BLaER1 (cell line): ENCODE measurements around the gene DCST2.

Experiments used
- H3K27ac ChIP-seq: shearing (Covaris generic); formaldehyde crosslinking; 2 replicates; pipeline ENCODE4 v1.8.1; 2022
- H3K27me3 ChIP-seq: shearing (Covaris generic); formaldehyde crosslinking; 2 replicates; pipeline ENCODE4 v1.8.1; 2022
- H3K36me3 ChIP-seq: shearing (Covaris generic); formaldehyde crosslinking; 2 replicates; pipeline ENCODE4 v1.8.1; 2022
- H3K4me1 ChIP-seq: shearing (Covaris generic); formaldehyde crosslinking; 2 replicates; pipeline ENCODE4 v1.8.1; 2022
- H3K4me2 ChIP-seq: shearing (Covaris generic); formaldehyde crosslinking; 2 replicates; pipeline ENCODE4 v1.8.1; 2022
- H3K4me3 ChIP-seq: shearing (Covaris generic); formaldehyde crosslinking; 2 replicates; pipeline ENCODE4 v1.8.1; 2022
- H3K9ac ChIP-seq: shearing (Covaris generic); formaldehyde crosslinking; 2 replicates; pipeline ENCODE4 v1.8.1; 2022
- H3K9me3 ChIP-seq: shearing (Covaris generic); formaldehyde crosslinking; 2 replicates; pipeline ENCODE4 v1.8.1; 2022
- H4K20me1 ChIP-seq: shearing (Covaris generic); formaldehyde crosslinking; 2 replicates; pipeline ENCODE4 v1.8.1; 2022
- Cebpa-rat ChIP-seq: shearing (Covaris generic); IDR thresholded peaks from 2 replicates; pipeline ENCODE4 v1.8.1; 2022

The DCST2 gene

DNA sequence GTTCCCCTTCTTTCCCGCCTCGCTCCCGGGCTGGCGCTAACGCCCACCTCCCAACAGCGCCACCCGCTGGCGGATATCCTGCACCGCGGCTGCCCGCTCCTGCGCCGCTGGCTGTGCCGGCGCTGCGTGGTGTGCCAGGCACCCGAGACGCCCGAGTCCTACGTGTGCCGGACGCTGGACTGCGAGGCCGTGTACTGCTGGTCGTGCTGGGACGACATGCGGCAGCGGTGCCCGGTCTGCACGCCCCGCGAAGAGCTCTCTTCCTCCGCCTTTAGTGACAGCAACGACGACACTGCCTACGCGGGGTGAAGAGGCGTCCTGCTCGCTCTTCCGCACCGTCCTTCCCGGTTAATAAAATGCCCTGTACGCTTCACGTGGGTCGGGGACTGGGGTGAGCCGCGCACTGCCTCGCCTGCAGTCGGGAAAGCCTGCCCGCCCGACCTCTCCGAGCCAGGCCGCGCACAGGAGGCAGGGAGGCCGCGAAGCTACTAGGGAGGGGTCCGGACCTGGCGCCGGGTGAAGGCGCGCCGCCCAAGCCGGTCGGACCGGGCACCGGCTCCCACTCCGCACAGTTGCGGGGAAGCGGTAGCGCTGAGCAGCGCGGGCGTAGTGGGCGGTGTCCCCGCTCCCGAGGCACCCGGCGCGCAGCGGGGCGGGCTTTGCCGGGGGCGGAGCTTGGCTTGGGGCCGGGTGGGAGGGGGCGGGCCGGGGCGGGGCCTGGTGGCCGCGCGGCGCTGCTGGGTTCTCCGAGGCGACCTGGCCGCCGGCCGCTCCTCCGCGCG, 17.2 kb upstream of the DCST2 start, which contains the start of gene ADAM15:
Gene ADAM15, plus strand, starts transcription at position 757 of the 782 bp plus-strand sequence. CDS start 71 bp downstream, outside the sequence.
- H3K9me3 ChIP-seq: no peaks in the 10 kb centered on the region
- H3K4me1 ChIP-seq: peaks cover 39% of the 10 kb centered on the region
- H3K9ac ChIP-seq: peak within 1 kb of the TSS; percentile 85
- H4K20me1 ChIP-seq: peaks cover 26% of the 10 kb centered on the region
- H3K27ac ChIP-seq: peak within 1 kb of the TSS; percentile 68
- peak within 1 kb of the TSS; percentile 87 for H3K4me3 ChIP-seq
- H3K4me2 ChIP-seq: peak within 1 kb of the TSS; percentile 100
- no peaks in the 10 kb centered on the region; the same call in 1 of the 2 replicates for H3K27me3 ChIP-seq
- H3K36me3 ChIP-seq: peaks cover 20% of the 10 kb centered on the region
- no peak for TF ChIP-seq Cebpa-rat

DNA sequence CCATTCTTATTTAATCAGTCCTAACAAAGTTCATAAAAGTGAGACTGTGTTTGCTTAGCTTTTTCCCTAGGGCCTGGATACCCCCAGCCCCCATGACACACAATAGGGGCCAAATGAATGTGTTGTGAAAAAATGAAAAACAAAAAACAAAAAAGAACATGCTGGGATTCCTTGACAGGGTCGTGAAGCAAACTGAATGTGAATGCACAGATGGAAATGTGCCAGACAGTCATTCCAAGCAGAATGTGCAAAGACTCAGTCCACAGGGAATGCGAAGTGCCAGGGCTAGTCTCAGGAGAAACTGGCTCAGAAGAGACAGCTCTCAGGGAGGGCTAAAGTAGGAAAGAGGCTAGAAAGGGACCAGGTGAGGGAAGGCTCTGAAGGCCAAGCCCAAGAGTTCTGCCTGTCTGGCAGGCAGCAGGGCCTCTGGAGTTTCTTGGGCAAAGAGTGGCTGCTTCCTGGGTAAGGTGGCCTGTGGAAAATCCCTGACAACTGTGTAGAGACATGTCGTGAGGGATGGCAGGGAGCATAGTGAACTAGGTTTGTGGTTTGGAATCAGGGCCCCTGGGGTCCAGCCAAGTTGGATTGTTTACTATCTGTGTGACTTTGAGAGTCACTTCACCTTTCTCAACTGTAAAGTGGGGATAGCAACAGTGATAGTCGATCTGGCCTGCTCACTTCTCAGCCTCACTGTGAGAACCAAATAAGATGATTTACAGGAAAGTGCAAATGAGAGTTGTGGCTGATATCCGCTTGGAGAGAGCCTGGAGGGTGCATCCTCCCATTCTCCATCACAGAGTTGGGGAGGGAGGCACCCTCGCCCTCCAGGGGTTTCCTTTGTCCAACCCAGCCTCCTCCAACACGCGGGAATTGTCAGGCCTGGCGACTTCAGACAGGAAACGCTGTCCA, 16.3 kb upstream of the DCST2 start:
- H3K4me2 ChIP-seq: peak overlapping the region; percentile 100
- no peak overlapping the region for H3K27ac ChIP-seq
- peak overlapping the region; percentile 87 for H3K4me3 ChIP-seq
- TF ChIP-seq Cebpa-rat: no peak
- no peaks in the 10 kb centered on the region; the same call in 1 of the 2 replicates for H3K27me3 ChIP-seq
- peak overlapping the region; percentile 85; the same call in 1 of the 2 replicates for H3K9ac ChIP-seq
- peaks cover 46% of the 10 kb centered on the region for H3K4me1 ChIP-seq
- H3K9me3 ChIP-seq: no peaks in the 10 kb centered on the region
- H3K36me3 ChIP-seq: peaks cover 12% of the 10 kb centered on the region
- H4K20me1 ChIP-seq: peaks cover 26% of the 10 kb centered on the region

DNA sequence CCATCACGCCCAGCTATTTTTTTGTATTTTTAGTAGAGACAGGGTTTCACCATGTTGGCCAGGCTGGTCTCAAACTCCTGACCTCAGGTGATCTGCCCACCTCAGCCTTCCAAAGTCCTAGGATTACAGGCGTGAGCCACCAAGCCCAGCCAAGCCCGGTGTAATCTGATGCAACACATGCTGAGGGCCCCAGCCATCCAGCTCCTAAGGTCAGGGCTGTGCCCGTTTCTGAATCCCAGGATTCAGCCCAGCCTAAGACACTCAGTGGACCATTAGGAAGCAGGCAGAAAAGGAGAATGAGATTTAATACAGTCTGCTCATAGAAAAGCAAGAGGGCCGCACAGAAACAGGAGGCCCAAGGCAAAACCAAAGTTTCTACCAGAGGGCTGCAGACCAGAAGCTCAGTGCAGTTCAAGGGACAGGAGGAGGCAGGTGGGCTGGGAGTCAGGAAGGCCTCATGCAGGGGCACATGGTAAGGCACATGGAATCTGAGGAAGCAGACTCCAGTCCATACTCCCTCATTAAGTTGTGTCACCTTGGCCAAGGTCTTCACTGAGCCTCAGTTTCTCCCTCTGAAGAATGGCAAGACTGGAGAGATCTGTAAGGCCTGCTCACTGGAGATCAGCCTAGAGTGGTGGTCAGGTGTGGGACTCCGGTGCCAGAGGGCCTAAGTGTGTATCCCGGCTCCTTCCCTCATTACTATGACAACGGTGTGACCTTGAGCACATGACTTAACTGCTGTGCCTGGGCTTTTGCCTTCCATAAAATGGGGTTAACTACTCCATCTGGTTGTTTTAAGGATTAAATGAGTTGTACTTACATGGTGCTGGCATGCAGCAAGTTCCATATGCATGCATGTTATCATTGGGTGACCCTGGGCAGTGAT, 15.1 kb upstream of the DCST2 start:
- Histone ChIP-seq H3K4me2 (no peak overlapping the region), H3K9me3 (no peaks in the 10 kb centered on the region), H3K9ac (no peak overlapping the region), H3K4me3 (no peak overlapping the region), H3K27me3 (no peaks in the 10 kb centered on the region; the same call in 1 of the 2 replicates), H3K4me1 (peaks cover 47% of the 10 kb centered on the region), H3K36me3 (peaks cover 1% of the 10 kb centered on the region; the same call in 1 of the 2 replicates), H3K27ac (no peak overlapping the region), H4K20me1 (peaks cover 20% of the 10 kb centered on the region)
- TF ChIP-seq Cebpa-rat: no peak

DNA sequence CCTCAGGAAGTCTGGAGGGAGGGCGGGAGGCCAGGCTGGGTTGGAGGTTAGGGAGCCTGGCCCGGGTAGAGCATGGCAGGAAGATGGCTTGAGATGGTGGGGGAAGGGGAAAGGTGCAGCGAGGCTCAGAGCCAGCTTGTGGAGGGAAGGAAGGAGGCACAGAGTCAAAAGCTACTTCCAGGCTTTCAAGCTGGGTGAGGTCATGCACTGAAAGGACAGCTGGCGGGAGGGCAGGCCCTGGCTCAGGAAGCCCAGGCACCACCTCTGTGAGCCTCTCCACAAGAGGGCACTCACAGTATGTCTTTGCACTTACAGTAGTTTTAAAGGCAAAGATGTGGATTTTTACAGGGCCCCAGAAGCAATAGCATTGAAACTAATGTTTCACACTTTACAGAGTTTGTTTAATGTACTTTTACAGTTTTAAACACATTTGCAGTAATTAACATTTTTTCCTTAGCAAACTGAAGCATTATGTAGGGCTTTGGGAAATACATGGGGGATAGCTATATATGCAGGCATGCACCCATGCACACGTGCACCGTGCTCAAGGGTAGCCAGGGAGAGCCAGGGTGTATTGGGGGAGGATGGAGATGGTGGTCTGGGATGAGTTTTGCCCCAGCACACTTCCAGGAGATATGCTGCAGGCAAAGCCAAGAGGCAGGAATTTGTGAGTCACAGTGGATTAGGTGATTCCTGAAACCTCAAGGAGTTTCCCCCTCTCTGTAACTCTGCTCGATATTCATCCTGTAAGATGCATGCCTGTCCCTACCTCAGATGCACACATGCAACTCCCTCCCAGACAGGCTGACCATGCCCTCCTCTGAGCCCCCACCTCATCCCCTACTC, 11.5 kb upstream of the DCST2 start:
- Histone ChIP-seq H3K9me3 (no peaks in the 10 kb centered on the region), H3K4me1 (peaks cover 57% of the 10 kb centered on the region), H3K27ac (no peak overlapping the region), H3K36me3 (no peaks in the 10 kb centered on the region), H3K27me3 (no peaks in the 10 kb centered on the region), H3K4me2 (peak overlapping the region; percentile 32), H3K4me3 (no peak overlapping the region), H4K20me1 (no peaks in the 10 kb centered on the region), H3K9ac (no peak overlapping the region)
- no peak for TF ChIP-seq Cebpa-rat

DNA sequence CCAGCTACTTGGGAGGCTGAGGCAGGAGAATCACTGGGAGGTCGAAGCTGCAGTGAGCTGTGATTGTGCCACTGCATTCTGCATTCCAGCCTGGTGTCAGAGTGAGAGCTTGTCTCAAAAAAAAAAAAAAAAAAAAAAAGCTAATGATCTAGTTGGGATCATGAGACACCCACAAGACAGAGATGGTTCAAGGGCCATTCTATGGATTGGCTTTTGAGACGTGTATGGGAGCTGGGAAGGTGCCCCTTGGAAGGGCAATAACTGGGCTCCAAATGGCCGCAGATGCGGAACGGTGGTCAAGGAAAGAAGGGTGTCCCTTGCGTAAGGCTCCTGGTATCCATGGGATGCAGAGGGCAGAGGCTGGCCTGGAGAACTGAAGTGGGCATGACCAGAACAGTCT, 10.8 kb upstream of the DCST2 start:
- Histone ChIP-seq H3K4me1 (peaks cover 56% of the 10 kb centered on the region), H3K9ac (no peak overlapping the region), H4K20me1 (no peaks in the 10 kb centered on the region), H3K9me3 (no peaks in the 10 kb centered on the region), H3K36me3 (no peaks in the 10 kb centered on the region), H3K4me2 (peak overlapping the region; percentile 59), H3K27me3 (no peaks in the 10 kb centered on the region), H3K4me3 (no peak overlapping the region), H3K27ac (no peak overlapping the region)
- no peak for TF ChIP-seq Cebpa-rat

DNA sequence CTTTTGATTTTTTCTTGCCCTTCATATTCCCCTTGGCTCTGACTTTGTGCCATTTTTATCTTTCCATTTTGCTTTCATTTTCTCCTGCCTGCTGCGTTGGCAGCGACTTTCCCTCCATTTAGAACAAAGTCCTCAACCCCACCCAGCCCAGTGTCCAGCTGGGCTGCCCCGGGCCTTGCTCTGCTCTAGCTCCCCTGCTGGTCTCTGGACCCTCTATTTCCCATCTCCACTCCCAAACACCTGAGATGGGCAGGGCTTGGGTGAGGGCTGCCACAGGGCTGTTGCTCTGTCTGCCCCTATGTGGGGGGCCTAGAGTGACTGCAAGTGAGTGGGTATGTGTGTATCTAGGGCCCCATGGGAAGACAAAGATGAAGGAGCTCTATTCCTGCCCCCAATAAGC, 10.2 kb upstream of the DCST2 start:
- Histone ChIP-seq H3K36me3 (no peaks in the 10 kb centered on the region), H3K4me3 (no peak overlapping the region), H3K27ac (no peak overlapping the region), H3K27me3 (no peaks in the 10 kb centered on the region), H3K4me1 (peaks cover 61% of the 10 kb centered on the region), H3K9me3 (no peaks in the 10 kb centered on the region), H3K4me2 (peak overlapping the region; percentile 59), H3K9ac (no peak overlapping the region), H4K20me1 (no peaks in the 10 kb centered on the region)
- no peak for TF ChIP-seq Cebpa-rat

DNA sequence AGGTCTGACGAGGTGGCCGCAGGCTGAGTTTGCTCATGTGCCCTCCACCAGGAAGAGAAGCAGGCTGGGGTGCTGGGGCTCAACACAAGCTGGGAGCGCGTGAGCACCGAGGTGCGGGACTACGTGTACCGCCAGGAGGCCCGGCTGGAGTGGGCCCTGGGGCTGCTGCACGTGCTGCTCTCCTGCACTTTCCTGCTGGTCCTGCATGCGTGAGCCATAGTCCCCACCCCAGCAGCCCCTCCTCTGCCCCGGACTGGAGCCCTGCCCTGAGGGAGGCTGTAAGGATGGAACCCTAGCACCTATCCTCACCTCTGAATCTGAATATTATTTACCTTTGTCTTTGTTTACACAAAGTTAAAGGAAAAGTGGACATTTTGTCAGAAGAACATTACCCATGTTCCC, 9.7 kb upstream of the DCST2 start:
- H3K9ac ChIP-seq: no peak overlapping the region

DNA sequence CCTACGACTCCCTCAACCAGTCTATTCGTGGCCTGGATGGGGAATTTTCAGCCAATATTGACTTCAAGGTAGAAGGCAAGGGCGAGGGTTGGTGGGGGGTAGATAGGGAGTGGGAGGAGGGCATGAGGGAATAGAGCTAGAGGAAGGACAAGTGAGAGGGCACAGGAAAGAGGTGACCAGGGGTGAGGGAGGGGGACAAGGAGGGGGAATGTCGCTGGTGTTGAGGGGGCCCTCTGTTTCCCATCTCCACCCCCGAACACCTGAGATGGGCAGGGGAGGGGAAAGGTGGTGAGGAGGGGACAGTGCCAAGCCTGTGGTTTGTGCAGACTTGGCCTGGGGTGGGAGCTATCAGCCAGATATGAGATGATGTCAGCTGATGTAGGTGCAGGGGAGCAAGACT, 9.2 kb upstream of the DCST2 start:
- H3K9ac ChIP-seq: no peak overlapping the region
- no peaks in the 10 kb centered on the region for H4K20me1 ChIP-seq
- H3K4me1 ChIP-seq: peaks cover 67% of the 10 kb centered on the region
- no peaks in the 10 kb centered on the region for H3K36me3 ChIP-seq
- no peaks in the 10 kb centered on the region for H3K27me3 ChIP-seq
- H3K27ac ChIP-seq: no peak overlapping the region
- no peak for TF ChIP-seq Cebpa-rat
- no peaks in the 10 kb centered on the region for H3K9me3 ChIP-seq
- H3K4me3 ChIP-seq: no peak overlapping the region
- peak overlapping the region; percentile 59 for H3K4me2 ChIP-seq

More for the DNA sequence above, 9.7 kb upstream of the DCST2 start:
- Histone ChIP-seq H3K27ac (no peak overlapping the region), H3K4me1 (peaks cover 66% of the 10 kb centered on the region), H3K4me2 (peak overlapping the region; percentile 59), H3K9me3 (no peaks in the 10 kb centered on the region), H3K36me3 (no peaks in the 10 kb centered on the region), H3K4me3 (no peak overlapping the region), H4K20me1 (no peaks in the 10 kb centered on the region), H3K27me3 (no peaks in the 10 kb centered on the region)
- TF ChIP-seq Cebpa-rat: no peak
